Tibial nerve (tissue), 4 donors: ENCODE data around the gene EFNB2. TPM values are rescaled to one million over a fixed set of nuclear protein-coding genes. Genes with fewer than 3 reads are reported as not detected.

Experiments used
- DNase-seq, 2 donors: peaks; one replicate each; pipeline ENCODE4 v3.0.0-alpha.2; 2019; ENCODE audit warnings: low spot score in 2 of 2
- H3K27ac ChIP-seq, 4 donors: fragments of 200-600 bp; sonication (generic) in 3 of 4; one replicate each; pipeline ENCODE4 v1.5.1; 2017 to 2019; ENCODE audit warnings: mild to moderate bottlenecking in 1 of 4
- H3K27me3 ChIP-seq, 2 donors: fragments of 200-600 bp; sonication (generic) in 1 of 2; one replicate each; pipeline versions ENCODE4 v1.5.1 to v1.6.0; 2017 to 2019
- H3K36me3 ChIP-seq, 3 donors: fragments of 200-600 bp; sonication (generic); one replicate each; pipeline ENCODE4 v1.5.1; 2018 to 2019
- H3K4me1 ChIP-seq, 4 donors: fragments of 200-600 bp; sonication (generic) in 3 of 4; one replicate each; pipeline ENCODE4 v1.5.1; 2017 to 2019
- H3K4me3 ChIP-seq, 4 donors: fragments of 200-600 bp; sonication (generic) in 3 of 4; one replicate each; pipeline ENCODE4 v1.5.1; 2017 to 2019; ENCODE audit warnings: mild to moderate bottlenecking in 1 of 4, moderate library complexity in 1 of 4
- H3K9me3 ChIP-seq, 4 donors: fragments of 200-600 bp; sonication (generic) in 3 of 4; one replicate each; pipeline ENCODE4 v1.5.1; 2017 to 2019
- EP300 ChIP-seq, 2 donors: sonication (generic); formaldehyde crosslinking; IDR thresholded peaks; one replicate each; pipeline ENCODE4 v1.6.1; 2017; ENCODE audit warnings: antibody characterized with exemption in 2 of 2, mild to moderate bottlenecking in 1 of 2
- POLR2A ChIP-seq, 2 donors: fragments of 450-650 bp; IDR thresholded peaks; one replicate each; pipeline ENCODE4 v1.6.1; 2017; ENCODE audit warnings: antibody characterized with exemption in 2 of 2, mild to moderate bottlenecking in 2 of 2, moderate library complexity in 2 of 2
- WGBS, 2 donors: methylation state at CpG; one replicate each; pipeline ENCODE4 v1.1.5; 2018; 5-methylcytosine and 5-hydroxymethylcytosine counted together
- total RNA-seq, 4 donors: library from RNA; depleted of rRNA; stranded (reverse); fragments of >200 nt; gene quantifications; one replicate each; pipeline ENCODE4 v1.1.0, GENCODE V29; 2016
- TF ChIP-seq, protein P1 (sequence below), 5 experiments: fragments of 200-600 bp in 3 of 5; fragments of 450-650 bp in 2 of 5; sonication (generic) in 3 of 5; IDR thresholded peaks; one replicate each; pipeline ENCODE4 v1.5.1; 2016 to 2019; ENCODE audit warnings: antibody characterized with exemption in 5 of 5, mild to moderate bottlenecking in 3 of 5, moderate library complexity in 2 of 5

EFNB2 gene
- total RNA-seq, 4 donors from 2014 or later, result 12.6 to 20.8 (median 18.3) TPM

DNA sequence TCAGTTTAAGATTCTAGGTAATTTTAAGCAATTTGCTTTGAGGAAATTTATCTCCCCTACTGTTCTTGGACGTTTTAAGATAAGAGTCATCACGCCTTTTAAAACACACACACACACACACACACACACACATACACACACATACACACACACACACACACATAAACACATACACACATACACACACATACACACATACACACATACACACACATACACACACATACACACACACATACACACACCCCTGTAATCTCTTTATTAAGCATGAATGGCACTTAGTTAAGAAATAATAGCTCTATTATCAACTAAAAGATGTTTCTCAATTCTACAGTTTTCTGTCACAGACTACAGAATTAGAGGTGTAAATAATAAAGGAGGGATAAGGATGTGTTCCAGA is 49.2 kb downstream of the EFNB2 start:
- Histone ChIP-seq H3K36me3 (no peaks in the 10 kb centered on the region), H3K4me1 (peaks cover 0 to 23% (median 8%) of the 10 kb centered on the region in 4 donors), H3K9me3 (peaks cover 0 to 5% (median 0%) of the 10 kb centered on the region in 4 donors), H3K4me3 (no peak overlapping the region), H3K27me3 (no peaks in the 10 kb centered on the region), H3K27ac (no peak overlapping the region)
- DNase-seq, result no peak
- TF ChIP-seq, protein P1, sequence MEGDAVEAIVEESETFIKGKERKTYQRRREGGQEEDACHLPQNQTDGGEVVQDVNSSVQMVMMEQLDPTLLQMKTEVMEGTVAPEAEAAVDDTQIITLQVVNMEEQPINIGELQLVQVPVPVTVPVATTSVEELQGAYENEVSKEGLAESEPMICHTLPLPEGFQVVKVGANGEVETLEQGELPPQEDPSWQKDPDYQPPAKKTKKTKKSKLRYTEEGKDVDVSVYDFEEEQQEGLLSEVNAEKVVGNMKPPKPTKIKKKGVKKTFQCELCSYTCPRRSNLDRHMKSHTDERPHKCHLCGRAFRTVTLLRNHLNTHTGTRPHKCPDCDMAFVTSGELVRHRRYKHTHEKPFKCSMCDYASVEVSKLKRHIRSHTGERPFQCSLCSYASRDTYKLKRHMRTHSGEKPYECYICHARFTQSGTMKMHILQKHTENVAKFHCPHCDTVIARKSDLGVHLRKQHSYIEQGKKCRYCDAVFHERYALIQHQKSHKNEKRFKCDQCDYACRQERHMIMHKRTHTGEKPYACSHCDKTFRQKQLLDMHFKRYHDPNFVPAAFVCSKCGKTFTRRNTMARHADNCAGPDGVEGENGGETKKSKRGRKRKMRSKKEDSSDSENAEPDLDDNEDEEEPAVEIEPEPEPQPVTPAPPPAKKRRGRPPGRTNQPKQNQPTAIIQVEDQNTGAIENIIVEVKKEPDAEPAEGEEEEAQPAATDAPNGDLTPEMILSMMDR (IDR thresholded peaks at IDR 0.05), result no peak
- TF ChIP-seq EP300 (IDR thresholded peaks at IDR 0.05) (no peak), POLR2A (IDR thresholded peaks at IDR 0.05) (no peak)
- 90 to 91% methylated on average over 2 of the region's 2 CpGs for WGBS, 2 donors

DNA sequence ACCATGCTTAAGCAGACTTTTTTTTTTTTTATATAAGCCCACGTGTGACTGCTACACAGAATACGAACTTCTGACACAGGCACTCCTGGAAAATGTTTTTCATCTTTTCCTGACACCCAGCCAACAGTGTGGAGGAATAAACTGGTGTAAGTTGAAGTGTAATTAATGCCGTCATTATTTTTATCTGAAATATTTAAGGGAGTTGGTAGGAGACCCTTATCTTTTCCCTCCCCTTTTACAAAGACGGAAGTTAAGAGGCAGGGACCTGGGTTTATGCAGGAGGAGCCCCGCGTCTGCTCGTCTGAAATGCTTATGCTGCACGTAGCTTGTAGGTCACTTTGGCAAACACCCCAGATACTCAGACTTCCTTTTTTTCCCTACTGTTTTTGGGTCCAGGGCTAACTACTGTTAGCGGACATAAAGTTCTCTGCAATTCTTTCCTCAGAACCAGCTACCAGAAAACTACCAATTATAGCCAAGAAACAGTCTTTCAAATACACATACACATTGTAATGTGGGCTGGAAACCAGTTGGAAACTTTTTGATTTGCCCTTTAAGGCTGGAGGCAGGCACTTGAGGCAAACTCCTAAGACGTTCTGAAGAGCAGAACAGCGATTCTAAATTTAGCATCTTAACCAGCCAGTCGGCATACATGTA is 50.8 kb downstream of the EFNB2 start:
- no peak for DNase-seq
- Histone ChIP-seq H3K4me3 (no peak overlapping the region), H3K4me1 (peaks cover 0 to 14% (median 0%) of the 10 kb centered on the region in 4 donors), H3K27ac (peak overlapping the region in 3 of 4 donors; percentile 4 to 20 (median 9)), H3K9me3 (peaks cover 0 to 5% (median 0%) of the 10 kb centered on the region in 4 donors), H3K36me3 (no peaks in the 10 kb centered on the region), H3K27me3 (no peaks in the 10 kb centered on the region)
- TF ChIP-seq EP300 (IDR thresholded peaks at IDR 0.05), result peak in 1 of 2 donors; percentile 30
- TF ChIP-seq, protein P1 (IDR thresholded peaks at IDR 0.05), result no peak
- 32 to 36% methylated on average over 12 of the region's 12 CpGs for WGBS, 2 donors

DNA sequence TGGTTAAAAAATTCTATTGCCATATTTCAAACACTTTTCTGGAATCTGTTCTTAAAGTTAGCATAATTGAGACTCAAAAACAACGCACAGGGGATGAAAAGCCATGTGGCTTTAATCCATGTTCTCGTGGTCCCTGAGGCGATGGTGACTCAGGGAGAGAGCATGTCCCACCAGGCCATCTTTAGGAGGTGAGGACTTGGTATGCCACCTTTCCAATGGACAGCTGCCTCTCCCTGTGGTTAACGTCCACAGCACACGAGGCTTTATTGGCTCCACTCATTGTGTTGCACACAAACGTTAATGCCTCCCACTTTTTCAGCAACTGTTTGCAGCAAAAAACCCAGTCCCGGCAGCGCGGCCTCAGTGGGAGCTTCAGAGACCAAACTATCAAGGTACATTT is 51.4 kb downstream of the EFNB2 start:
- Histone ChIP-seq H3K27me3 (no peaks in the 10 kb centered on the region), H3K27ac (no peak overlapping the region), H3K36me3 (no peaks in the 10 kb centered on the region), H3K9me3 (peaks cover 0 to 5% (median 0%) of the 10 kb centered on the region in 4 donors), H3K4me1 (peaks cover 0 to 14% (median 0%) of the 10 kb centered on the region in 4 donors), H3K4me3 (no peak overlapping the region)
- no peak for DNase-seq
- WGBS, 2 donors, result 73 to 76% methylated on average over 9 of the region's 9 CpGs
- TF ChIP-seq EP300 (IDR thresholded peaks at IDR 0.05) (no peak), POLR2A (IDR thresholded peaks at IDR 0.05) (no peak)
- TF ChIP-seq, protein P1 (IDR thresholded peaks at IDR 0.05), result no peak

DNA sequence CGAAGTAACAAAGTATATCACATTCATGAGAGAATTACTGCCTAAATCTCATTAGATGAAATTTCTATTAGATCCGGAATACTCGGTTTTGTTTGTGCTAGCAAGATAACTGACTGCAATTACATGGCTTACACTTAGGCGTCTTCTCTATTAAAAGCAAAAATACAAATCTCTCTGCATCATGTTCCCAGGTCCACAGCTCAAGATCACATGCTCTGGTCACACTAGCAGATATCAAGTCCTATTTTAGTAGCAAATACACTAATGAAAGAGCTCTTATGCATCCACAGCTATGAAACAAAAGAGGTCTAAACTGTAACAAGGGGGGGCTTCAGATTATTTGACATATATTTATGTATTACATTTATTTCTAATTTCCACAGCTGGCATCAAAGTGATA is 53.5 kb downstream of the EFNB2 start:
- no peak for TF ChIP-seq POLR2A (IDR thresholded peaks at IDR 0.05)
- TF ChIP-seq, protein P1 (IDR thresholded peaks at IDR 0.05), result no peak
- no peak for TF ChIP-seq EP300 (IDR thresholded peaks at IDR 0.05)
- no peak for DNase-seq
- WGBS, 2 donors, result 71 to 82% methylated on average over 4 of the region's 4 CpGs
- Histone ChIP-seq H3K27ac (no peak overlapping the region), H3K4me1 (peaks cover 0 to 14% (median 0%) of the 10 kb centered on the region in 4 donors), H3K9me3 (peaks cover 0 to 5% (median 0%) of the 10 kb centered on the region in 4 donors), H3K27me3 (no peaks in the 10 kb centered on the region), H3K36me3 (no peaks in the 10 kb centered on the region), H3K4me3 (no peak overlapping the region)

DNA sequence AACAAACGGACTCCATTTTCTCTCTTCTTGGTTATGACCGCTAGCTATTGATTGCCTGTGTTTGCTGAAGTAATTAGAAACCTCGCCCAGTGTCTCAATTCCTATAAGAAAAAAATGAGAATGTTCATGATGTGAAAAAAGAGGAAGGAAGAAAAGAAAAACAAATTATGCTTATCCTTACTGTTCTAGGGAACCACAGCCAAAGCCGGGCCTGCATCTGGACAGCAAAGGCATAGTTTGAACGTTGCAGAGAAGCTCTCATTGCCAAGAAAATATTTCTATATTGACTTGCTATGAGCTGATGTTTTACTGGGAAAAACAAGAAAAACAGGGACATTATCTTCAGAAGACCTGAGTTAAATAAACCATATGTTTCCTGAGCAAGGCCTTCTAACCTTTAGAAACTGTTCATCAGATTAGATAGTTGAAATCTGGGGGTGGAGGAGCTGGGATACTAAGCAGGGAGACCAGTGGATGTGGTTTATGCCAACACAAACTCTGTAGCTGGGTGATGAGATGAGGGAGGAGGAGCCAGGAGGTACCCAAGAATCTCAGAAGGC is 55.0 kb downstream of the EFNB2 start:
- WGBS, 2 donors, result 51 to 61% methylated on average over 5 of the region's 5 CpGs
- Histone ChIP-seq H3K9me3 (peaks cover 0 to 5% (median 0%) of the 10 kb centered on the region in 4 donors), H3K27me3 (no peaks in the 10 kb centered on the region), H3K4me3 (no peak overlapping the region), H3K4me1 (peaks cover 0 to 12% (median 0%) of the 10 kb centered on the region in 4 donors), H3K36me3 (no peaks in the 10 kb centered on the region), H3K27ac (no peak overlapping the region)
- TF ChIP-seq POLR2A (IDR thresholded peaks at IDR 0.05) (no peak), EP300 (IDR thresholded peaks at IDR 0.05) (no peak)
- TF ChIP-seq, protein P1 (IDR thresholded peaks at IDR 0.05), result no peak
- no peak for DNase-seq
